HepG2 (cell line): ENCODE results near the gene CCSER1.

Experiments used
- BRCA1 ChIP-seq: sonication (generic); formaldehyde crosslinking; IDR thresholded peaks from 2 replicates; pipeline ENCODE4 v1.4.0; 2020; ENCODE audit warnings: missing genetic modification reagents
- CREB1 ChIP-seq, 2 experiments: fragments of 450-650 bp in 1 of 2; IDR thresholded peaks; 2 replicates each; pipeline ENCODE4 v1.6.1; 2016 to 2017; ENCODE audit warnings: control low read depth in 1 of 2, mild to moderate bottlenecking in 1 of 2, missing compliant biosample characterization in 1 of 2, missing genetic modification characterization in 1 of 2
- GLMP ChIP-seq: sonication (generic); formaldehyde crosslinking; IDR thresholded peaks from 2 replicates; pipeline ENCODE4 v1.9.0; 2021; ENCODE audit warnings: missing genetic modification reagents, mild to moderate bottlenecking, borderline replicate concordance
- POLR2A ChIP-seq, 2 experiments: IDR thresholded peaks; 2 replicates each; pipeline ENCODE4 v1.6.1; 2011; ENCODE audit warnings: low read depth in 2 of 2, low read length in 2 of 2, mild to moderate bottlenecking in 1 of 2, moderate library complexity in 1 of 2; ENCODE audit not compliant: insufficient read depth in 1 of 2
- TAF1 ChIP-seq: sonication (generic); formaldehyde crosslinking; IDR thresholded peaks from 2 replicates; pipeline ENCODE4 v1.4.0; 2020; ENCODE audit warnings: missing genetic modification reagents
- TCF12 ChIP-seq, 2 experiments: fragments of 450-650 bp in 1 of 2; sonication (generic) in 1 of 2; formaldehyde crosslinking in 1 of 2; IDR thresholded peaks; 2 replicates each; pipeline versions ENCODE4 v1.6.1 to v1.8.0; 2017 to 2022; ENCODE audit warnings: antibody characterized with exemption in 1 of 2, mild to moderate bottlenecking in 1 of 2, missing genetic modification reagents in 1 of 2, moderate library complexity in 1 of 2
- ZFP90 ChIP-seq: sonication (generic); formaldehyde crosslinking; IDR thresholded peaks from 2 replicates; pipeline ENCODE4 v1.8.0; 2022; ENCODE audit warnings: missing genetic modification reagents, mild to moderate bottlenecking, inconsistent platforms, borderline replicate concordance
- ZNF256 ChIP-seq: sonication (generic); formaldehyde crosslinking; conservative IDR thresholded peaks from 2 replicates; pipeline ENCODE4 v1.4.0; 2020; ENCODE audit warnings: missing genetic modification reagents
- ZNF432 ChIP-seq: sonication (generic); formaldehyde crosslinking; IDR thresholded peaks from 2 replicates; pipeline ENCODE4 v1.5.0; 2020; ENCODE audit warnings: missing genetic modification reagents, mild to moderate bottlenecking, borderline replicate concordance
- ZSCAN29 ChIP-seq: sonication (generic); formaldehyde crosslinking; conservative IDR thresholded peaks from 2 replicates; pipeline ENCODE4 v1.4.0; 2020; ENCODE audit warnings: mild to moderate bottlenecking, missing genetic modification reagents

- TF ChIP-seq TAF1 (CRISPR knock-in tag): no peak
- TF ChIP-seq ZFP90 (CRISPR knock-in tag): no peak
- TF ChIP-seq CREB1 (IDR thresholded peaks at IDR 0.05): no peak
- TF ChIP-seq CREB1 (CRISPR knock-in tag; IDR thresholded peaks at IDR 0.05): no peak
- no peak for TF ChIP-seq ZNF432
- no peak for TF ChIP-seq POLR2A (IDR thresholded peaks at IDR 0.05; ENCODE audit: insufficient read depth in 1 of 2, low read depth in 2 of 2, low read length in 2 of 2)
- no peak for TF ChIP-seq BRCA1 (CRISPR knock-in tag)
- no peak for TF ChIP-seq GLMP (CRISPR knock-in tag)
- no peak for TF ChIP-seq ZSCAN29 (CRISPR knock-in tag)
- no peak for TF ChIP-seq ZNF256 (CRISPR knock-in tag)
- no peak for TF ChIP-seq TCF12 (IDR thresholded peaks at IDR 0.05)
- TF ChIP-seq TCF12 (CRISPR knock-in tag; IDR thresholded peaks at IDR 0.05): no peak
Observed at GRCh38 chr4:90103991-90104390, 23.2 kb upstream of the CCSER1 start.
